HFF-Myc (cell line): ENCODE data around the gene POLD1.

ENCODE experiments used
- DNase-seq: peaks from one replicate; pipeline ENCODE4 v3.0.0-alpha.2; 2011; ENCODE audit warnings: low read depth; ENCODE audit errors: extremely low read depth
- H3K4me3 ChIP-seq: replicated peaks from 2 replicates; pipeline ENCODE4 v1.5.1; 2011; ENCODE audit warnings: low read depth, mild to moderate bottlenecking, control low read depth, low read length
- TF ChIP-seq, protein P1 (sequence below): IDR thresholded peaks from 2 replicates; pipeline ENCODE4 v1.5.1; 2012; ENCODE audit warnings: mild to moderate bottlenecking, low read depth, low read length, control low read depth; ENCODE audit errors: missing control alignments

Gene POLD1

DNA sequence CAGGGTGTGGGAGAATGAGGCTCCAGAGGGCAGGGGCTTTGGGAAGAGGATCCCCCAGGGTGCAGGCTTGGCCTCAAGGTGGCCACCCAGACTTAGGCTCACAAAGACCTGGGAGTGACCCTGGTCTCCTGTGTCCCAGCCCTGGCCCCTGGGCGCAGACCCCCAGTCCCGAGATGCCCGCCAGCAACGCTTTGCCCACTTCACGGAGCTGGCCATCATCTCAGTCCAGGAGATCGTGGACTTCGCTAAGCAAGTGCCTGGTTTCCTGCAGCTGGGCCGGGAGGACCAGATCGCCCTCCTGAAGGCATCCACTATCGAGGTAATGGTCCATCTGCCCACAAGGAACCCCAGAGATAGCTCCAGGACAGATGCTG, 5.3 kb upstream of the POLD1 start:
- no peak for DNase-seq
- TF ChIP-seq, protein P1, sequence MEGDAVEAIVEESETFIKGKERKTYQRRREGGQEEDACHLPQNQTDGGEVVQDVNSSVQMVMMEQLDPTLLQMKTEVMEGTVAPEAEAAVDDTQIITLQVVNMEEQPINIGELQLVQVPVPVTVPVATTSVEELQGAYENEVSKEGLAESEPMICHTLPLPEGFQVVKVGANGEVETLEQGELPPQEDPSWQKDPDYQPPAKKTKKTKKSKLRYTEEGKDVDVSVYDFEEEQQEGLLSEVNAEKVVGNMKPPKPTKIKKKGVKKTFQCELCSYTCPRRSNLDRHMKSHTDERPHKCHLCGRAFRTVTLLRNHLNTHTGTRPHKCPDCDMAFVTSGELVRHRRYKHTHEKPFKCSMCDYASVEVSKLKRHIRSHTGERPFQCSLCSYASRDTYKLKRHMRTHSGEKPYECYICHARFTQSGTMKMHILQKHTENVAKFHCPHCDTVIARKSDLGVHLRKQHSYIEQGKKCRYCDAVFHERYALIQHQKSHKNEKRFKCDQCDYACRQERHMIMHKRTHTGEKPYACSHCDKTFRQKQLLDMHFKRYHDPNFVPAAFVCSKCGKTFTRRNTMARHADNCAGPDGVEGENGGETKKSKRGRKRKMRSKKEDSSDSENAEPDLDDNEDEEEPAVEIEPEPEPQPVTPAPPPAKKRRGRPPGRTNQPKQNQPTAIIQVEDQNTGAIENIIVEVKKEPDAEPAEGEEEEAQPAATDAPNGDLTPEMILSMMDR = no peak
- H3K4me3 ChIP-seq = no peak overlapping the region

DNA sequence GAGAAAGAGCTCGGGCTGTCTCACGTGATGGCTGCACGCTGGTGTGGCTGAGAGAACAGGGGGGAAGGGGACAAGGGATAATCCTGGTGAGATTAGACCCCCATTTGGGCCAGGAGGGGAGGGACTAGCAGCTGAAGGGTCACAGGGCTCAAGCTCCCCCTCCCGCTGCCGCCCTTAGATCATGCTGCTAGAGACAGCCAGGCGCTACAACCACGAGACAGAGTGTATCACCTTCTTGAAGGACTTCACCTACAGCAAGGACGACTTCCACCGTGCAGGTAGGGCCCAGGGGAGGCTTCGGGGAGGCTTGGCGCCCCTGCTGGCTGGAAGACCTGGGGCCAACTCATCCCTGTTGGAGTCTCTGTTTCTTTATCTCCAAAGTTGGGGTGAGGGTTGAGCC, 4.5 kb upstream of the POLD1 start:
- H3K4me3 ChIP-seq = no peak overlapping the region
- TF ChIP-seq, protein P1 = no peak
- DNase-seq = no peak

DNA sequence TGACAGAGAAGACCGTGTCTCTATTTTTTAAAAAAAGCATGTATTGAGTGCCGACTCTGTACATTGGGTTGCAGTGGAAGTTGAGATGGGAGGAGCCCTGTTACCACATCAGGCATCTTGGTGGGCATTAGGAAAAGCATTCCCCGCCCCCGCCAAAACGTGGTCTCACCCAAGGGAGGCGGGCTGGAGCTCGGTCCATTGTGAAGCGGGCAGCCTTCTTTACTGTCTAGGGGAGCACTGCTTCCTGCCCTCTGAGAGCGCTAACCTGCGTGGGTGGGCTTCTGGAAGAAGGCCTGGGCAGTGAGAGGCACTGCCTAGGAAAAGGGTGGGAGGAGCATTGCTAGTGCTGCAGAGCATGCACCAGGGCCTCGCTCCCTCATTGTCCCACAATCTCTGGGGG, 4.0 kb upstream of the POLD1 start:
- no peak overlapping the region for H3K4me3 ChIP-seq

DNA sequence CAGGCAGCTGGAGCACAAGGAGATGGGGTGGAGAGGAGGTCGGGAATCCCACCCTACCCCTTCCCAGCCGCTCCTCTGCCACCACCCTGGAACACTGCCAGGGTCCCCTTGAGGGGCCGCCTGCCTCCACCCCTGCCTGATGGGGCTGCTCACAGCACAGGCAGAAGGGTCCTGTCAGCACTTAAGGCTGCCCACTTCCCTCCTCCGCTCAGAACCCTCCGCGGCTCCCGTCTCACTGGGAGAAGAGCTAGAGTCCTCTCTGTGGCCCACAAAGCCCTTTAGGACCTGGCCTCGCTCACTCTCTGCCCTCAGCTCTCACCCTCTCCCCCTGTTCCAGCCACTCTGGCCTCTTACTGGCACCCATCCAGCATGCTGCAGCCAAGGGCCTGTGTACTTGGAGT, 3.4 kb upstream of the POLD1 start:
- DNase-seq = no peak
- TF ChIP-seq, protein P1 = no peak
- H3K4me3 ChIP-seq = no peak overlapping the region

More for the DNA sequence above, 4.0 kb upstream of the POLD1 start:
- TF ChIP-seq, protein P1 = no peak
- no peak for DNase-seq

DNA sequence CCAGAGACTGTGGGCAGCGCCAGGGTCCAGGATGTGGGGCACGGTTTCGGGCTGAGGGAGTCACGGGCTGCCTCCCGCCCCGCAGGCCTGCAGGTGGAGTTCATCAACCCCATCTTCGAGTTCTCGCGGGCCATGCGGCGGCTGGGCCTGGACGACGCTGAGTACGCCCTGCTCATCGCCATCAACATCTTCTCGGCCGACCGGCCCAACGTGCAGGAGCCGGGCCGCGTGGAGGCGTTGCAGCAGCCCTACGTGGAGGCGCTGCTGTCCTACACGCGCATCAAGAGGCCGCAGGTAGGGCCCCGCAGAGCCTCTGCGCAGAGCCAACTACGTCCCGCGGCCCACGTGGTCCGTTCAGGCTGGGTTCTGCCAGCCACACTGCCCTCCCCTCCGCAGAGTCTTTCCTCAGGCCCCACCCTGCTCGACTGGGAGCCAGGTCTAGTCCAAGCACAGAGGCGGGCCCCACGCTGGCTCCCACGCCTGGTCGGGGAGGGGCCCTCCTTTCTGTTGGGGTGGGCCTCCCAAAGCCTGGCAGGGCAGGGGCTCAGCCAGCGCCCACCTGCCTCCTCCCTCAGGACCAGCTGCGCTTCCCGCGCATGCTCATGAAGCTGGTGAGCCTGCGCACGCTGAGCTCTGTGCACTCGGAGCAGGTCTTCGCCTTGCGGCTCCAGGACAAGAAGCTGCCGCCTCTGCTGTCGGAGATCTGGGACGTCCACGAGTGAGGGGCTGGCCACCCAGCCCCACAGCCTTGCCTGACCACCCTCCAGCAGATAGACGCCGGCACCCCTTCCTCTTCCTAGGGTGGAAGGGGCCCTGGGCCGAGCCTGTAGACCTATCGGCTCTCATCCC, 2.0 kb upstream of the POLD1 start:
- TF ChIP-seq, protein P1 = no peak
- no peak overlapping the region for H3K4me3 ChIP-seq
- DNase-seq = no peak

DNA sequence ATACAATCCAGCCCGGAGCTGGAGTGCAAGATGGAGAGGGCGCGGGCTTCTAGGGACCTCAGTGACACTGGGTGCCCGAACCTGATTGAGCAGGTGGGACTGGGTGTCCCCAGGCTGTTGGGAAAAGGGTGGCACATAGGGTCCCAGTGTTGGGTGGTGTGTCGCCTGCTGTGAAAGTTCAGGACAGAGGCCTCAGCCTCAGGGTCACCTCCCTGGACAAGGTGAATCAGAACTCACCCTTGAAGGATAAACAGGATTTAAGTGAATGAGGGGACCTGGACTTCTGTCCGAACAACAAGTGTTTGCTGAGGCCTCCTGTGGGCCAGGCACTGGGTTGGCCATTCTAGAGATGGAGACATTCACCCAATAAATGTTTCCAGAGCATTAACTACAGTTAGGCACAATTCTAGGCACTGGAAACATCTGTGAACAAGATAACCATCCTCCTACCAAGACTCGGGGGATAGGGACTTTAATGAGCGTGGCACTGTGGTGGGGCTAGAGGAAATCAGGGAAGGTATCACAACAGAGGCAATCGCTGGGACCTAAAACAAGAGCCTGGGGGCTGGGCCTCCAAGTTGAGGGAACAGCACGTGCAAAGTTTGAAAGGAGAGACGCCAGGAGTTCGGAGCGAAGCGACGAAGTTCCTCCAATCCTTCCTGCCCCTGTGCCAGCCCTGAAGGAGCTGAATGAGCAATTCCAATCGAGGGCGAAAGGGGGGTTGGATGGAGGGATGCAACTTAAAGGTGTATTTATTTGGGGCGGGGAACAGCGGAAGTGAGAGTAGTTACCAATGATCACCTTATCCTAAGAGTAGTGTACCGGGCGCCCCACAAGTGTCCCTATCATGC, 921 bp upstream of the POLD1 start:
- H3K4me3 ChIP-seq = peak overlapping the region; percentile 60
- no peak for DNase-seq
- TF ChIP-seq, protein P1 = no peak
